Fibroblast of skin of back (primary cell): ENCODE data around the gene ATN1.
A peak's percentile ranks its signal among the peaks of the same experiment; 100 is the strongest.

ENCODE experiments used
- DNase-seq: peaks from one replicate; pipeline ENCODE4 v3.0.0-alpha.2; 2013

The ATN1 gene

DNA sequence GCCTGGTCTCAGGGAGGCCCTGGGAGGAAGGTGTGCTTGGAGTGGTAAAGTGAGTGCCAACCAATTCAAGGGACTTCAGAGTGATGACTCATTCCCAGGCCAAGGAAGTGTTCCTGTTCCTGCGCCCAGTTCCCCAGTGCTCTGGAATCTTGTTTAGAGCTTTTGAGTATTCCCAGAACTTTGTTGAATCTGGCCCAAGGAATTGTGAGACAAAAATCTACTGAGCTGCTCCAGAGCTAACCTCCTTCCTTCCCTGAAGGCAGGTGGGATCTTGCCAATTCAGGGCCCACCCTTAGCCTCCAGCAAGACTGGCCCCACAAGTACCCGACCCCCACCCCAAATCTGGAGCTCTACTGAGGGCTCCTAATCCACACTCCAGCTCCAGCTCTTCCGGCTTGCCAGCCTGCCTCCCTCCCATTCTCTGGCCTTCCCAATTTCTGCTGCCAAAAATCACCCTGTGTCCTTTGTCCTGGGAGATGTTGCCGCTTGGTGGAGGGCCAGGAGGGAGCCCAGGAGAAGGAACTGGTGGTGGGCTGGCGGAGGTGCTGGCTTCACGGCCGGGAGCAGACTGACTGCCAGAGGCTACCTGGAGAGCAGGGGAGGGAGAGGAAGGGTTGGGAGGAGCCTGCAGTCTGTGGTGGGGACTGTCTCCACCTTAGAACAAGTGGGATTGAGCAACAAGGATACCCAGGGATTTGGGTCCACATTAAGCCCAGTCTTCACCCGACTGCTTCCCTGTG, 2.0 kb upstream of the ATN1 start:
- DNase-seq: peak; percentile 95

GRCh38 chr12:6928022-6928702, 403 bp downstream of the ATN1 start:
- no peak for DNase-seq

DNA sequence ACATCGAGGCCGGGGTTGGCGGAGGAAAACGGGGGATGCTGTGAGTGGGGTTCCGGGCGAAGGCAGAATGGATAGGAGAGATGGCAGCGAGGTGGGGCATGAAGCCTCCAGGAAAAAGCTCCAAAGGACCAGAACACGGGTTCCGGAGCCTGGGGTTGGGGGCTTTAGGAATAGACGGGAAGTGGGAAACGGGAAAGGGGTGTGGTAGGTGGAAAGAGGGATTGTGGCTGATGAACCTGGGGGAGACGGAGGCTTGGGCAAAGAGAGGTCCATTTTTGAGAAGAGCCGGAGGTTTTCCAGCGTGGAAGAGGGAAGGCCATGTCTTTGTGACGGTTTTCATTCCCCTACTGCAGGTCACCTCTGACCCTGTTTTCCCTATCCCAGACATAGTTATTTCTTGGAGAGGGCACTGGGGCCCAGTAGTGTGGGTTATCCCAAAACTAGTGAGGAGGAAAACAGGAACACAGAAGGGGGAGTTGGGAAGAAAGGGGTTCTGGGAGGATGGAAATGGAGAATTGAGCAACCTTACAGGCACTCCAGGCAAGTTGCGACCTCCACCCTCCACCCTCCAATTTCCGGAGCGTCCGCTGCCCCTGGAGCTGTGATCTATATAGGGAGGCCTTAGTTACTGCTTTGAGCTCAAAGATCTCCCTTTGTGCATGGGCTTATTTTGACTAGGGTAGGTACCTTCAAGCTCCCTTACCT, 1.1 kb downstream of the ATN1 start:
- no peak for DNase-seq

DNA sequence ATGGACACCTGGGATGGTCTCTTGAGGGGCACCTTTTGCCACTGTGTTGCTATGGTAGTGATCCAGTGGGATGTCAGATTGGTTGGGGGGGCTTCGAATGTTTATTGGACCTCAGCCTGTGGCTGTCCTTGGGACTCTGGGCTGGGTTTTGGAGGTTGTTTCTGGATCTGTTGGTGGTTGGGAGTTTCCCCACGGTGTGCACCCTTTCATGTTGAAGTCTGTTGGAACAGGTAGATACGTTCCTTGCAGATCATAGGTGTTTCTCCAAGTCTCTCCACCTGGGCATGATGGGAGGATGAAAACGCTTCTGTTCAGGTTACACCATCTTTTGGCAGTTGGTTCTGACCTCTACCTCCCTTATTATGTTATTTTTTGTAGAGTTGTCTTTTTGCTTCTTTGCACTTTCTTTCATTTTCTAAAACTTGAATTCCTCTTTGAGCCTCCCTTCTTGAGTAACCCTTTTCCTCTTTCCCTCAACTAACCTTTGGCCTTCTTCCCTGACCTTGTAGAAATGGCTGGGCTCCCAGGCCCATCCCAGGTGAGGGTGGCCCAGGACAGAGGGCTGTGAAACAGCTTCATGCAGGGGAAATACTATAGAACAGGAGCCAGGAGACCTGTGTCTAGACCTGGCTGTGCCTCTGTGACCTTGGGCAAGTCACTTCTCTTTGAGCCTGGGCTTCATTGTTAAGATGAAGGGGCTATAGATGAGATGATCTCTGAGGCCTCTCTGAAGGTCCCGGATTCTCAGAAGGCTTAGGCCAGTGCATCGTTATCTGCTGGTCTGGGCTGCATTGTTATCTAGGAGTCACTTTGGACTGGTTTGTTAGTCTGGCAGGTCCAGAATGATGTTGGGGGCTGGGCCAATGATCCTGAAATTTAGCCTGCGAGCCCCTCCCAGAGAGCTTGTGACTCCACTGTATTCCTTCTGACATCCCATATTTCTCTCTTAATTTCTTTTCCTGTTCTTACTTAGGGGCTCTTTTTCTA, 2.0 kb downstream of the ATN1 start:
- no peak for DNase-seq

- DNase-seq: no peak
Observed at GRCh38 chr12:6932766-6933165, 5.0 kb downstream of the ATN1 start.

DNA sequence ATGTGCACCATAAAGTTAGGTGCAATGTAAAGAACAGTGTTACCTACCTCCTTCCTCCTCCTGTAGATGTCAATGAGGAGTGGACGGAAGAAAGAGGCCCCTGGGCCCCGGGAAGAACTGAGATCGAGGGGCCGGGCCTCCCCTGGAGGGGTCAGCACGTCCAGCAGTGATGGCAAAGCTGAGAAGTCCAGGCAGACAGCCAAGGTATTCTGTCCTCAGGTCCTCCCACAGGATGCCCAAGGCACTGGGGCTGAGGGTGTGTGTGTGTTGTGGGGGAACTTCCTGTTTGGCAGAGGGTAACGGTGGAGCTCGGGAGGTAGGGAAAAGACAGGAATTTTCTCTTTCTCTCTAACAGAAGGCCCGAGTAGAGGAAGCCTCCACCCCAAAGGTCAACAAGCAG, 6.4 kb downstream of the ATN1 start:
- DNase-seq: no peak

- no peak for DNase-seq
Observed at GRCh38 chr12:6935371-6936193, 7.8 kb downstream of the ATN1 start.

DNA sequence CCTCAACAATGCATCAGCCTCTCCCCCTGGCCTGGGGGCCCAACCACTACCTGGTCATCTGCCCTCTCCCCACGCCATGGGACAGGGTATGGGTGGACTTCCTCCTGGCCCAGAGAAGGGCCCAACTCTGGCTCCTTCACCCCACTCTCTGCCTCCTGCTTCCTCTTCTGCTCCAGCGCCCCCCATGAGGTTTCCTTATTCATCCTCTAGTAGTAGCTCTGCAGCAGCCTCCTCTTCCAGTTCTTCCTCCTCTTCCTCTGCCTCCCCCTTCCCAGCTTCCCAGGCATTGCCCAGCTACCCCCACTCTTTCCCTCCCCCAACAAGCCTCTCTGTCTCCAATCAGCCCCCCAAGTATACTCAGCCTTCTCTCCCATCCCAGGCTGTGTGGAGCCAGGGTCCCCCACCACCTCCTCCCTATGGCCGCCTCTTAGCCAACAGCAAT, 8.5 kb downstream of the ATN1 start:
- no peak for DNase-seq

DNA sequence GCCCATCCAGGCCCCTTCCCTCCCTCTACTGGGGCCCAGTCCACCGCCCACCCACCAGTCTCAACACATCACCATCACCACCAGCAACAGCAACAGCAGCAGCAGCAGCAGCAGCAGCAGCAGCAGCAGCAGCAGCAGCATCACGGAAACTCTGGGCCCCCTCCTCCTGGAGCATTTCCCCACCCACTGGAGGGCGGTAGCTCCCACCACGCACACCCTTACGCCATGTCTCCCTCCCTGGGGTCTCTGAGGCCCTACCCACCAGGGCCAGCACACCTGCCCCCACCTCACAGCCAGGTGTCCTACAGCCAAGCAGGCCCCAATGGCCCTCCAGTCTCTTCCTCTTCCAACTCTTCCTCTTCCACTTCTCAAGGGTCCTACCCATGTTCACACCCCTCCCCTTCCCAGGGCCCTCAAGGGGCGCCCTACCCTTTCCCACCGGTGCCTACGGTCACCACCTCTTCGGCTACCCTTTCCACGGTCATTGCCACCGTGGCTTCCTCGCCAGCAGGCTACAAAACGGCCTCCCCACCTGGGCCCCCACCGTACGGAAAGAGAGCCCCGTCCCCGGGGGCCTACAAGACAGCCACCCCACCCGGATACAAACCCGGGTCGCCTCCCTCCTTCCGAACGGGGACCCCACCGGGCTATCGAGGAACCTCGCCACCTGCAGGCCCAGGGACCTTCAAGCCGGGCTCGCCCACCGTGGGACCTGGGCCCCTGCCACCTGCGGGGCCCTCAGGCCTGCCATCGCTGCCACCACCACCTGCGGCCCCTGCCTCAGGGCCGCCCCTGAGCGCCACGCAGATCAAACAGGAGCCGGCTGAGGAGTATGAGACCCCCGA, 9.1 kb downstream of the ATN1 start:
- DNase-seq: no peak

DNA sequence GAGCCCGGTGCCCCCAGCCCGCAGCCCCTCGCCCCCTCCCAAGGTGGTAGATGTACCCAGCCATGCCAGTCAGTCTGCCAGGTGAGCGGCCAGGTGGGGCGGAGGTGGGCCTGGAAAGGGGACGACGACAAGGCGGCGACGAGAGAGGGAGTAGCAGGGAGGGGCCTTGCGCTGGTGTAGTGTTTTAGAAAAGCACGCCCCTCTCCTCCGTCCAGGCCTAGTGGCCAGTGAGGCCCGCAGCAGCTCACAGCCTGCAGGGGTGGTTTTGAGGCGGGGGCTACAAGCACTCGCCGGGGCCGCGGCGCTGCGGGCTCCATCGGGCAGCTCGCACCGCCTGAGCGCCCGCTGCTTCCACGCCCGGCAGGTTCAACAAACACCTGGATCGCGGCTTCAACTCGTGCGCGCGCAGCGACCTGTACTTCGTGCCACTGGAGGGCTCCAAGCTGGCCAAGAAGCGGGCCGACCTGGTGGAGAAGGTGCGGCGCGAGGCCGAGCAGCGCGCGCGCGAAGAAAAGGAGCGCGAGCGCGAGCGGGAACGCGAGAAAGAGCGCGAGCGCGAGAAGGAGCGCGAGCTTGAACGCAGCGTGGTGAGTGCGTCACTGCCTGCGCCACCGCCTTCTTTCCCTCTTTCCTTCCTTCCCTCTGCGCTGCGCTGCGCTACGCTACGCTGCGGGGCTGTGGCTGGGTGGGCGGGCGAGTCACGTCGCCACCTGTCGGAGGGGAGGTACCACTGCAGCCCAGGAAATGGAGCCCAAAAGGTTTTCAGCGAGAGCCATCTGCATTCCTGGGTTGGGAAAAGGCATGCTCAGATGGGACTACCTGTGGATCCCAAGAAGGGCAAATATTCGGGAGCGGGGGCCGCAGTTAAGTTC, 10.0 kb downstream of the ATN1 start:
- peak; percentile 94 for DNase-seq

DNA sequence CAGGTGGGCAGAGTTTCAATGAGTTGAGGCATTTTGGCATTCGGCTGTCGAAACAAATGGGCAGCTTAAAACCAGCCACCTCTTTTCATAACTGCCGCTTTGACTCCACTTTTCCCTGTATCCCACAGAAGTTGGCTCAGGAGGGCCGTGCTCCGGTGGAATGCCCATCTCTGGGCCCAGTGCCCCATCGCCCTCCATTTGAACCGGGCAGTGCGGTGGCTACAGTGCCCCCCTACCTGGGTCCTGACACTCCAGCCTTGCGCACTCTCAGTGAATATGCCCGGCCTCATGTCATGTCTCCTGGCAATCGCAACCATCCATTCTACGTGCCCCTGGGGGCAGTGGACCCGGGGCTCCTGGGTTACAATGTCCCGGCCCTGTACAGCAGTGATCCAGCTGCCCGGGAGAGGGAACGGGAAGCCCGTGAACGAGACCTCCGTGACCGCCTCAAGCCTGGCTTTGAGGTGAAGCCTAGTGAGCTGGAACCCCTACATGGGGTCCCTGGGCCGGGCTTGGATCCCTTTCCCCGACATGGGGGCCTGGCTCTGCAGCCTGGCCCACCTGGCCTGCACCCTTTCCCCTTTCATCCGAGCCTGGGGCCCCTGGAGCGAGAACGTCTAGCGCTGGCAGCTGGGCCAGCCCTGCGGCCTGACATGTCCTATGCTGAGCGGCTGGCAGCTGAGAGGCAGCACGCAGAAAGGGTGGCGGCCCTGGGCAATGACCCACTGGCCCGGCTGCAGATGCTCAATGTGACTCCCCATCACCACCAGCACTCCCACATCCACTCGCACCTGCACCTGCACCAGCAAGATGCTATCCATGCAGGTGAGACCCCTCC, 10.8 kb downstream of the ATN1 start:
- no peak for DNase-seq

GRCh38 chr12:6939191-6939540, 11.4 kb downstream of the ATN1 start:
- no peak for DNase-seq

DNA sequence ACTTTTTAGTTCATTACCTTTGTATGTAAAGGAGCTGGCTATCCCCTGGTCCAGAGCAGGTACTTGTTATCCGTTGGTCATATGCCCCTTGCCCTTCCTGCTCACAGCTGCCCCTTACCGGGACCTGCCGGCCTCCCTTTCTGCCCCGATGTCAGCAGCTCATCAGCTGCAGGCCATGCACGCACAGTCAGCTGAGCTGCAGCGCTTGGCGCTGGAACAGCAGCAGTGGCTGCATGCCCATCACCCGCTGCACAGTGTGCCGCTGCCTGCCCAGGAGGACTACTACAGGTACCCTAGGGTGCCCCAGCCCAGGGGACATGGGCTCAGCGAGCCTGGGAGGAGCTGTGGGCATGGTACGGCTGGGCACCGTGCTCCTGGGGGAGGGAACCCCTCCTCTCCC, 13.5 kb downstream of the ATN1 start:
- DNase-seq: no peak

DNA sequence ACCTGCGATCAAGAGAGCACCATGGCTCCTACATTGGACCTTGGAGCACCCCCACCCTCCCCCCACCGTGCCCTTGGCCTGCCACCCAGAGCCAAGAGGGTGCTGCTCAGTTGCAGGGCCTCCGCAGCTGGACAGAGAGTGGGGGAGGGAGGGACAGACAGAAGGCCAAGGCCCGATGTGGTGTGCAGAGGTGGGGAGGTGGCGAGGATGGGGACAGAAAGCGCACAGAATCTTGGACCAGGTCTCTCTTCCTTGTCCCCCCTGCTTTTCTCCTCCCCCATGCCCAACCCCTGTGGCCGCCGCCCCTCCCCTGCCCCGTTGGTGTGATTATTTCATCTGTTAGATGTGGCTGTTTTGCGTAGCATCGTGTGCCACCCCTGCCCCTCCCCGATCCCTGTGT, 14.0 kb downstream of the ATN1 start:
- no peak for DNase-seq

DNA sequence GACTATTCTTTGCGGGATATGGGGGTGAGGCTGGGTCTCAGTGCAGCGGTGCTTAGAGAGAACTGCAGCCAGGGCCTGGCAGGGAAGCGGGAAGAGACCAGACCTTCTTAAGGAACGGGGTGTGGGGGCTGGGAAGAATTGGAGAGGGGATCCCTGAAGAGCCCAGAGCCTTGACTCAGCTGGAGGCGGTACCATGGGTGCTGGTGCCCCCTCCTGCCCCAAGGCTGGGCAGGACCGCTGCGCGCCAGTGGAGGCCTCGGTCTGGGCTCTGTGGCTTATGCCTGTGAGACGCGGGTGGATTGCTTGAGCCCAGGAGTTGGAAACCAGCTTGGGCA, 14.5 kb downstream of the ATN1 start:
- no peak for DNase-seq

DNA sequence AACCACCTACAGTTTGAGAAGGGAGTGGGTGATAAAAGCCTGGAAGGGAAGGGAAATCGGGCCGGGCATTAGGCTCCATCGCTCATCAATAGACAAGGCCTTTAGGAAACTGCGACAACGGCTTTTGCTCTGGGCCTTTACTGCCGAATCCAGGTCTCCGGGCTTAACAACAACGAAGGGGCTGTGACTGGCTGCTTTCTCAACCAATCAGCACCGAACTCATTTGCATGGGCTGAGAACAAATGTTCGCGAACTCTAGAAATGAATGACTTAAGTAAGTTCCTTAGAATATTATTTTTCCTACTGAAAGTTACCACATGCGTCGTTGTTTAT, 15.6 kb downstream of the ATN1 start:
- peak; percentile 94 for DNase-seq

- peak; percentile 95 for DNase-seq
Observed at GRCh38 chr12:6943722-6944380, 16.1 kb downstream of the ATN1 start, which contains the start of the genes C12orf57 and RNU7-1. TSS of gene C12orf57 (plus strand) at chr12:6944022. CDS start at chr12:6944122, 100 bp downstream. TSS of gene RNU7-1 (plus strand) at chr12:6943816.
